ENCODE results near the gene LANCL2.

DNA sequence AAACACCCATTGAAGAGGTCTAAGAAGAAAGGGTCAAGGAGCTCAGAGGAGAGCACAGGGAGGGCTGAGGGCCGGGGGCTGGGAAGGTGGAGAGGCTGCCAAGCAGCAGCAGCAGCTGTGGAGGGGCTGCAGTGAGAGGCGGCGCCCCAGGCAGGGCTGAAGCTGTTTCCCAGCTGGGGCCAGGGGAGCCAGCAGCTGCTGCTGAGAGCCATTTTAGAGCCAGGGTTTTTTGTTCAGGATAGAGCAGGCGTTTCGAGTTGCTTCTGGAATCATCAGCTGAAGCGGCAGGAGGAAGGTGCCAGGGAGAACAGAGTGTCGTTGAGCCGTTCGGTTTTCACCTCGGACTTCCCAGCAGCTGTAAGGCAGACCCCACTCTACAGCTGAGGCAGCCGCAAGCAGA is 62.7 kb downstream of the LANCL2 start:
- no peak for TF ChIP-seq CTCF (IDR thresholded peaks at IDR 0.05; ENCODE audit: borderline replicate concordance, extremely low read depth, low read length, poor library complexity, severe bottlenecking)
- no peak for TF ChIP-seq EZH2 (IDR thresholded peaks at IDR 0.05; ENCODE audit: borderline replicate concordance, low read depth, low read length, severe bottlenecking)

Measured in DND-41 (cell line).